Gastrocnemius medialis (tissue), 4 donors: ENCODE results near the gene CAMK1G. TPM values are rescaled to one million over a fixed set of nuclear protein-coding genes. Genes with fewer than 3 reads are reported as not detected.

Source experiments
- ATAC-seq, 2 donors: fragments of 150-250 bp; one replicate each; pipeline ENCODE4 v1.9.1; 2016
- DNase-seq, 2 donors: peaks; one replicate each; pipeline ENCODE4 v3.0.0-alpha.2; 2019
- H3K27ac ChIP-seq, 4 donors: fragments of 200-600 bp; sonication (generic); 1 replicate in 1 of 4; 2 replicates in 3 of 4; pipeline ENCODE4 v1.5.1; 2016 to 2018; ENCODE audit warnings: mild to moderate bottlenecking in 2 of 4, moderate library complexity in 1 of 4
- H3K27me3 ChIP-seq, 3 donors: fragments of 200-600 bp; sonication (generic) in 2 of 3; 1 replicate in 1 of 3; 2 replicates in 2 of 3; pipeline versions ENCODE4 v1.5.1 to v1.6.0; 2016 to 2019; ENCODE audit warnings: mild to moderate bottlenecking in 1 of 3, moderate library complexity in 1 of 3
- H3K36me3 ChIP-seq, 2 donors: fragments of 200-600 bp; sonication (generic) in 1 of 2; one replicate each; pipeline ENCODE4 v1.5.1; 2017 to 2018
- H3K4me1 ChIP-seq, 2 donors: fragments of 200-600 bp; sonication (generic) in 1 of 2; one replicate each; pipeline ENCODE4 v1.5.1; 2016 to 2017; ENCODE audit warnings: mild to moderate bottlenecking in 2 of 2
- H3K4me3 ChIP-seq, 4 donors: fragments of 200-600 bp; sonication (generic) in 3 of 4; 1 replicate in 1 of 4; 2 replicates in 3 of 4; pipeline ENCODE4 v1.5.1; 2016 to 2019; ENCODE audit warnings: mild to moderate bottlenecking in 2 of 4
- H3K9me3 ChIP-seq, 3 donors: fragments of 200-600 bp; sonication (generic) in 2 of 3; 1 replicate in 1 of 3; 2 replicates in 2 of 3; pipeline ENCODE4 v1.5.1; 2016 to 2019
- POLR2A ChIP-seq, 2 donors: fragments of 450-650 bp; IDR thresholded peaks; one replicate each; pipeline ENCODE4 v1.6.1; 2017; ENCODE audit warnings: antibody characterized with exemption in 2 of 2, mild to moderate bottlenecking in 2 of 2, moderate library complexity in 2 of 2
- in situ Hi-C, 4 donors: fragments of 200-750 bp; cut with MboI; loops; one replicate each; pipeline versions ENCODE4 v1.15.0 to v1.8.0; 2017; ENCODE audit warnings: low sequenced_read_pairs in 4 of 4
- intact Hi-C: fragments of 100-400 bp; cut with DNase I; formaldehyde crosslinking; loops from one replicate; pipeline ENCODE4 v1.15.1; 2023; ENCODE audit warnings: low total_unique reads
- total RNA-seq, 4 donors: library from RNA; depleted of rRNA; stranded (reverse); fragments of >200 nt; gene quantifications; one replicate each; pipeline versions ENCODE4 v1.1.0 to v1.2.3, GENCODE V29; 2016
- TF ChIP-seq, protein P1 (sequence below), 5 experiments: fragments of 450-650 bp in 3 of 5; fragments of 200-600 bp in 2 of 5; sonication (generic) in 2 of 5; IDR thresholded peaks in 4 of 5; conservative IDR thresholded peaks in 1 of 5; 1 replicate in 4 of 5; 2 replicates in 1 of 5; pipeline ENCODE4 v1.5.1; 2016 to 2019; ENCODE audit warnings: antibody characterized with exemption in 5 of 5, mild to moderate bottlenecking in 3 of 5, moderate library complexity in 3 of 5

Gene CAMK1G
- total RNA-seq, 4 donors from 2014 or later = 0.16 TPM; not detected in 3

GRCh38 chr1:209598227-209598626 is 14.7 kb downstream of the CAMK1G start:
- TF ChIP-seq, protein P1, sequence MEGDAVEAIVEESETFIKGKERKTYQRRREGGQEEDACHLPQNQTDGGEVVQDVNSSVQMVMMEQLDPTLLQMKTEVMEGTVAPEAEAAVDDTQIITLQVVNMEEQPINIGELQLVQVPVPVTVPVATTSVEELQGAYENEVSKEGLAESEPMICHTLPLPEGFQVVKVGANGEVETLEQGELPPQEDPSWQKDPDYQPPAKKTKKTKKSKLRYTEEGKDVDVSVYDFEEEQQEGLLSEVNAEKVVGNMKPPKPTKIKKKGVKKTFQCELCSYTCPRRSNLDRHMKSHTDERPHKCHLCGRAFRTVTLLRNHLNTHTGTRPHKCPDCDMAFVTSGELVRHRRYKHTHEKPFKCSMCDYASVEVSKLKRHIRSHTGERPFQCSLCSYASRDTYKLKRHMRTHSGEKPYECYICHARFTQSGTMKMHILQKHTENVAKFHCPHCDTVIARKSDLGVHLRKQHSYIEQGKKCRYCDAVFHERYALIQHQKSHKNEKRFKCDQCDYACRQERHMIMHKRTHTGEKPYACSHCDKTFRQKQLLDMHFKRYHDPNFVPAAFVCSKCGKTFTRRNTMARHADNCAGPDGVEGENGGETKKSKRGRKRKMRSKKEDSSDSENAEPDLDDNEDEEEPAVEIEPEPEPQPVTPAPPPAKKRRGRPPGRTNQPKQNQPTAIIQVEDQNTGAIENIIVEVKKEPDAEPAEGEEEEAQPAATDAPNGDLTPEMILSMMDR (IDR thresholded peaks at IDR 0.05 in 4 of 5, conservative IDR thresholded peaks at IDR 0.05 in 1 of 5) = no peak
- no peak for TF ChIP-seq POLR2A (IDR thresholded peaks at IDR 0.05)
- no peaks in the 10 kb centered on the region for H3K36me3 ChIP-seq
- H3K4me1 ChIP-seq = no peaks in the 10 kb centered on the region
- no peaks in the 10 kb centered on the region for H3K27me3 ChIP-seq
- in situ Hi-C loops (no loop called here), intact Hi-C loops (no loop called here)
- no peaks in the 10 kb centered on the region for H3K9me3 ChIP-seq
- DNase-seq (no peak), ATAC-seq (no peak)
- H3K27ac ChIP-seq = no peak overlapping the region
- H3K4me3 ChIP-seq = no peak overlapping the region

DNA sequence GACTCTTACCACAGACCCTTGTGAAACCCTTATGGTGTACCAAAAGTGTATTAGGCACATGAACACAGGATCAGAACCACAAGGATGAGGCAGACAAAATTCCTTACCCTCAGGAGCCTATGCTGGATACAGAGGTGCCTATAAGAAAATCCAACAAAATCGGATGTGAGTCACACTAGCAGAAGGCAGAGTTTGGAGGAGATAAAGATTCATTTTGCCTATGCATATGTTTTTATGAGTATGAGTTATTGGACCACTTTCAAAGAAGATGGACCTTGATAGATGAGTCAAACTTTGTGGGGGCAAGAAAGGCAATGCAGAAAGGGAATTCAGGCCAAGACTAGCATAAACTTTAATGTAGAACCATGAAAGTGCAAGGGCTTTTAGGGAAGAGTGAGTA is 17.0 kb downstream of the CAMK1G start:
- Histone ChIP-seq H3K9me3 (no peaks in the 10 kb centered on the region), H3K4me1 (no peaks in the 10 kb centered on the region), H3K4me3 (no peak overlapping the region), H3K36me3 (no peaks in the 10 kb centered on the region), H3K27ac (no peak overlapping the region), H3K27me3 (no peaks in the 10 kb centered on the region)
- intact Hi-C loops = no loop called here
- DNase-seq (no peak), ATAC-seq (no peak)
- in situ Hi-C loops = loop anchor here in 1 of 4 donors (5.0 kb wide), 1 partner anchor 37 kb away; no protein-coding TSS in a partner anchor
- TF ChIP-seq, protein P1 (IDR thresholded peaks at IDR 0.05 in 4 of 5, conservative IDR thresholded peaks at IDR 0.05 in 1 of 5) = no peak
- no peak for TF ChIP-seq POLR2A (IDR thresholded peaks at IDR 0.05)

GRCh38 chr1:209601809-209602657 is 18.5 kb downstream of the CAMK1G start:
- H3K4me3 ChIP-seq = no peak overlapping the region
- H3K9me3 ChIP-seq = no peaks in the 10 kb centered on the region
- DNase-seq = peak; percentile 37 to 52
- H3K27me3 ChIP-seq = no peaks in the 10 kb centered on the region
- H3K36me3 ChIP-seq = no peaks in the 10 kb centered on the region
- in situ Hi-C loops = loop anchor here in 1 of 4 donors (5.0 kb wide), 1 partner anchor 35 kb away; no protein-coding TSS in a partner anchor
- TF ChIP-seq, protein P1 (IDR thresholded peaks at IDR 0.05 in 4 of 5, conservative IDR thresholded peaks at IDR 0.05 in 1 of 5) = peak; percentile 76 to 90 (median 83)
- no peak for TF ChIP-seq POLR2A (IDR thresholded peaks at IDR 0.05)
- intact Hi-C loops = loop anchor here (1.0 kb wide), 2 partner anchors 25 to 90 kb away; no protein-coding TSS in a partner anchor
- no peaks in the 10 kb centered on the region for H3K4me1 ChIP-seq
- no peak overlapping the region for H3K27ac ChIP-seq
- peak; percentile 98 to 99 for ATAC-seq

GRCh38 chr1:209603877-209604276 is 20.4 kb downstream of the CAMK1G start:
- no peak for TF ChIP-seq POLR2A (IDR thresholded peaks at IDR 0.05)
- TF ChIP-seq, protein P1 (IDR thresholded peaks at IDR 0.05 in 4 of 5, conservative IDR thresholded peaks at IDR 0.05 in 1 of 5) = no peak
- in situ Hi-C loops (loop anchor here in 1 of 4 donors (5.0 kb wide), 1 partner anchor 33 kb away; no protein-coding TSS in a partner anchor), intact Hi-C loops (no loop called here)
- no peak for ATAC-seq
- no peak for DNase-seq
- H3K27me3 ChIP-seq = no peaks in the 10 kb centered on the region
- H3K4me3 ChIP-seq = no peak overlapping the region
- H3K4me1 ChIP-seq = no peaks in the 10 kb centered on the region
- H3K36me3 ChIP-seq = no peaks in the 10 kb centered on the region
- H3K27ac ChIP-seq = no peak overlapping the region
- H3K9me3 ChIP-seq = no peaks in the 10 kb centered on the region
